HFF-Myc (cell line): ENCODE results near the gene GMFB.

Source experiments
- DNase-seq: peaks from one replicate; pipeline ENCODE4 v3.0.0-alpha.2; 2011; ENCODE audit warnings: low read depth; ENCODE audit errors: extremely low read depth
- H3K4me3 ChIP-seq: replicated peaks from 2 replicates; pipeline ENCODE4 v1.5.1; 2011; ENCODE audit warnings: low read depth, mild to moderate bottlenecking, control low read depth, low read length
- CTCF ChIP-seq: IDR thresholded peaks from 2 replicates; pipeline ENCODE4 v1.5.1; 2012; ENCODE audit warnings: mild to moderate bottlenecking, low read depth, low read length, control low read depth; ENCODE audit errors: missing control alignments

GMFB gene

GRCh38 chr14:54498579-54498978 lies 9.8 kb upstream of the GMFB start:
- no peak for DNase-seq
- H3K4me3 ChIP-seq = no peak overlapping the region
- no peak for TF ChIP-seq CTCF

- DNase-seq = no peak
- no peak for TF ChIP-seq CTCF
- H3K4me3 ChIP-seq = no peak overlapping the region
Measured at GRCh38 chr14:54498095-54498531, 9.3 kb upstream of the GMFB start.

- no peak for DNase-seq
- no peak overlapping the region for H3K4me3 ChIP-seq
- no peak for TF ChIP-seq CTCF
Measured at GRCh38 chr14:54497224-54497623, 8.4 kb upstream of the GMFB start.

- no peak overlapping the region for H3K4me3 ChIP-seq
- no peak for TF ChIP-seq CTCF
- no peak for DNase-seq
Measured at GRCh38 chr14:54493293-54493692, 4.5 kb upstream of the GMFB start.

- TF ChIP-seq CTCF = no peak
- H3K4me3 ChIP-seq = no peak overlapping the region
- DNase-seq = no peak
Measured at GRCh38 chr14:54490445-54491175, 1.8 kb upstream of the GMFB start.

- H3K4me3 ChIP-seq = peak overlapping the region; percentile 90
- DNase-seq = no peak
- no peak for TF ChIP-seq CTCF
Measured at GRCh38 chr14:54489731-54490444, 1.1 kb upstream of the GMFB start.
